ENCODE data around the gene HOXA3. TPM values are rescaled to one million over a fixed set of nuclear protein-coding genes. Genes with fewer than 3 reads are reported as not detected.

HOXA3 gene
- total RNA-seq, 1 donor from 2014 or later, result 8.7 TPM

GRCh38 chr7:27150568-27151340 lies 1.6 kb downstream of the HOXA3 start:
- no peaks in the 10 kb centered on the region for H3K36me3 ChIP-seq
- H3K27me3 ChIP-seq, result peaks cover 91% of the 10 kb centered on the region
- TF ChIP-seq CTCF (IDR thresholded peaks at IDR 0.05), result peak; percentile 88
- peak; percentile 86 for DNase-seq
- intact Hi-C loops (cut with DNase I), result no loop called here
- H3K27ac ChIP-seq, result peak overlapping the region; percentile 88
- peaks cover 29% of the 10 kb centered on the region for H3K4me1 ChIP-seq
- H3K4me3 ChIP-seq, result peak overlapping the region; percentile 70
- peak; percentile 84 for ATAC-seq
- H3K9me3 ChIP-seq, result no peaks in the 10 kb centered on the region

GRCh38 chr7:27149842-27150567 lies 2.4 kb downstream of the HOXA3 start:
- DNase-seq (peak; percentile 58), ATAC-seq (no peak)
- Histone ChIP-seq H3K36me3 (no peaks in the 10 kb centered on the region), H3K27ac (peak overlapping the region; percentile 88), H3K27me3 (peaks cover 88% of the 10 kb centered on the region), H3K9me3 (no peaks in the 10 kb centered on the region), H3K4me1 (peaks cover 22% of the 10 kb centered on the region), H3K4me3 (peak overlapping the region; percentile 70)
- TF ChIP-seq CTCF (IDR thresholded peaks at IDR 0.05), result no peak
- intact Hi-C loops (cut with DNase I), result no loop called here

- no peaks in the 10 kb centered on the region for H3K36me3 ChIP-seq
- no peak for TF ChIP-seq CTCF (IDR thresholded peaks at IDR 0.05)
- intact Hi-C loops (cut with DNase I), result no loop called here
- peak overlapping the region; percentile 70 for H3K4me3 ChIP-seq
- peaks cover 85% of the 10 kb centered on the region for H3K27me3 ChIP-seq
- DNase-seq, result no peak
- ATAC-seq, result no peak
- H3K4me1 ChIP-seq, result peaks cover 15% of the 10 kb centered on the region
- no peaks in the 10 kb centered on the region for H3K9me3 ChIP-seq
- peak overlapping the region; percentile 88 for H3K27ac ChIP-seq
These were observed 3.4 kb downstream of the HOXA3 start for GRCh38 chr7:27148756-27149641.

GRCh38 chr7:27148031-27148755 lies 4.2 kb downstream of the HOXA3 start:
- Histone ChIP-seq H3K27me3 (peaks cover 83% of the 10 kb centered on the region), H3K36me3 (no peaks in the 10 kb centered on the region), H3K9me3 (no peaks in the 10 kb centered on the region), H3K27ac (peak overlapping the region; percentile 88), H3K4me1 (peaks cover 15% of the 10 kb centered on the region), H3K4me3 (peak overlapping the region; percentile 70)
- no peak for ATAC-seq
- TF ChIP-seq CTCF (IDR thresholded peaks at IDR 0.05), result no peak
- intact Hi-C loops (cut with DNase I), result no loop called here
- no peak for DNase-seq

Data from upper lobe of right lung (tissue), 1 donor.